GM21717 (cell line): ENCODE measurements around the gene CHRNA10.

Experiments used
- ATAC-seq: cut with Tn5 transposase; IDR thresholded peaks from one replicate; pipeline ENCODE4 v1.9.1; 2021; ENCODE audit warnings: mild to moderate bottlenecking, moderate library complexity; ENCODE audit not compliant: unreplicated experiment

The CHRNA10 gene

DNA sequence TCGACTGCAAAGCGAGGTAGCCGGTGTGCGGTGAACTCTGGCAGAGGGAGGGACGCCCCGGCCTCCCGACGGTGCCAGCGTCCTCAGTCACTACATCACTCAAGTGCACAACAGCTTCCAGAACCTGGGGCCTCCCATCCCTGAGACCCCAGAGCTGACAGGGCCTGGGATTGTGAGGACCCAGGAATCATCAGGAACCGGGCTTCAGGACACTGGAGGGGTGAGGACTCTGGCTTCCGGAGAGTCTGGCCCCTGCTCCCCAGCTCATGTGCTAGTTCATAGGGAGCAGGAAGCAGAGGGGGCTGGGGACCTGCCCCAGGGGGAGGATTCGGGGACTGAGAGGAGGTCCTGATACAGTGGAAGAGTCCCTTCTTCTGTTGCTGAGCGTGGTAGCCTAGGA lies 34.0 kb downstream of the CHRNA10 start:
- no peak for ATAC-seq

DNA sequence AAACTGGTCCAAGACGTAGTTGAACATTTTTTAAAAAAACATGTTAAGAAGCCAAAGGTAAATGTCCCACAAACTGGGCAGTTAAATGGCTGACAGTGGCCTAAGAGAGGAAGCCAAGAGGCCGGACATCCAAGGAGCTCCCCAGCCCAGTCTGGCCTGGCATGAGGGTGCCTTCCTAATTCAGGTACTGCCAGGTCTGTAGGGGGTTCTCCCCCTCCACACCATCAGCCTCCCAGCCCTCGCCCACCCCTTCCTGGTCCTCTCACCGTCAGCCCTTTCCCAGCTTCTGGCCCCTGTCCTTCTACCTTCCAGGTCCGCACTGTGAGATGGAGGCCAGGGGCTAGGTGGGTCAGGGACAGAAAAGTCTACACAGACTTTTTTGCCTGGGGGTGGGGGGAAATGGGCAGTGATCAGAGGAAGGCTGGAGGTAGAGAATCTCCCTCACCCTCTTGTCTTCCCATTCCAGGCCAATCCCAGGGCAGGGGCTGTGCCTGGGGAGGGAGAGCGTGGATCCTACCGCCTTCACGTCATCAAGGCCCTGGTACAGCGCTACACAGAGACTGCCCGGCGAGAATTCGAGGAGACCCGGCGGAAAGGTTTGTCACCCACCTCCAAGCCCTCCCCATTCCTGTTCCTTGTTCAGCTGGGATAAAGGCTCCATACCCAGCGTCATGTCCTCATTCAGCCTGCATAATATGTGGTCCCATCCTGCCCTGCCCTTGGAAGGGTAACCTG lies 35.4 kb downstream of the CHRNA10 start:
- ATAC-seq, result no peak

DNA sequence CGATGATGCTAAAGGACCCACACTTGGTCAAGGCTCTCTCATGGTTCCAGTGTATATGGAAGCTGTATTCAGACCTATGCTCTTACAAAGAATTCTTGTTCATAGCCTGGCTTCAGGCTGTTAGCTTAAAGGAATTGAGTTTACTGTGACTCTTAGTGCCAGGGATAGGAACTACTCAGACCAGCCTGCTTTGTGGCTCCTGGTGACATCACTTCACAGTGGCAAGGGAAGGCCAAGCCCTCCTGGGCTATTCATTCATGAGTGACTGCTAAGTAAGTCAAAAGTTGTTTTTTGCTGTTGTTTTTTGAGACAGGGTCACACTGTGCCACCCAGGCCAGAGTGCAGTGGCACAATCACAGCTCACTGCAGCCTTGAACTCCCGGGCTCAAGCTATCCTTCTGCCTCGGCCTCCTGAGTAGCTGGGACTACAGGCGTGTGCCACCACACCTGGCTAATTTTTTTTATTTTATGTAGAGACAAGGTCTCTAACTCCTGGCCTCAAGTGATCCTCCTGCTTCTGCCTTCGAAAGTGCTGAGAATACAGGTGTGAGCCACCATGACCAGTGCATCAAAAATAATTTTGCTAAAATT lies 39.0 kb downstream of the CHRNA10 start:
- ATAC-seq, result no peak

DNA sequence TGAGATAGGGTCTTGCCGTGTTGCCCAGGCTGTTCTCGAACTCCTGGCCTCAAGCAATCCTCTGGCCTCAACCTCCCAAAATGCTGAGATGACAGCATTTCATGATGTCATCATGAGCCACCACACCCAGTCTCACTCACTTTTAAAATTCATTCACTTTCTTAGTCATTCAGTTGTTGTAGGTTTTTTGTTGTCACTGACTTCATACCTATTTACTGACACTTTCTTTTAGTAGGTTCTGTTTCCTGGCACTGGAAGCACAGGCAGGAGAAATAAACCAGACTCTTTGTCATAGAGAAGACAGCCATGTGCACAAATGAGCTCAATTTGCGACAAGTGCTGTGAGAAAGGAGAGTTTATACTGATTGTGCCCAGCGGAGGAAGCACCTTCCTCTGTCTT lies 39.9 kb downstream of the CHRNA10 start:
- no peak for ATAC-seq

DNA sequence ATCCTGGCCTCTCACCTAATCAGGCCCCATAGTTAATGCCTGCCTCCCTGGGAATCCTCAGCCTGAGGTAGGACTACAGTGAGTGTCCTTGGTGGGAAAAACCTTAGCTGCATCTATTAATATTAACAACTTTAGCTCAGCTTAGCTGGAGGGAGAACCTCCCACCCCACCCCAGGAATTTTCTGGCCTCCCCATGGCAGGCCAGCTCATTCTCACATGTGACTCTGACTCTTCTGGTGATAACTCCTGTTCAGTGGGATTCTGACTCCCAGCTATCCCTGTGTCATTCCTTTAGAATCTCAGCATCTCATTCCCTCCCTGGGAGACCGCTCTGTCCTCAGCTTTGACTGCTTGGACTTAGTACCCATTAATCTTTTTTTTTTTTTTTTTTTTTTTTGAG lies 43.9 kb downstream of the CHRNA10 start:
- no peak for ATAC-seq

DNA sequence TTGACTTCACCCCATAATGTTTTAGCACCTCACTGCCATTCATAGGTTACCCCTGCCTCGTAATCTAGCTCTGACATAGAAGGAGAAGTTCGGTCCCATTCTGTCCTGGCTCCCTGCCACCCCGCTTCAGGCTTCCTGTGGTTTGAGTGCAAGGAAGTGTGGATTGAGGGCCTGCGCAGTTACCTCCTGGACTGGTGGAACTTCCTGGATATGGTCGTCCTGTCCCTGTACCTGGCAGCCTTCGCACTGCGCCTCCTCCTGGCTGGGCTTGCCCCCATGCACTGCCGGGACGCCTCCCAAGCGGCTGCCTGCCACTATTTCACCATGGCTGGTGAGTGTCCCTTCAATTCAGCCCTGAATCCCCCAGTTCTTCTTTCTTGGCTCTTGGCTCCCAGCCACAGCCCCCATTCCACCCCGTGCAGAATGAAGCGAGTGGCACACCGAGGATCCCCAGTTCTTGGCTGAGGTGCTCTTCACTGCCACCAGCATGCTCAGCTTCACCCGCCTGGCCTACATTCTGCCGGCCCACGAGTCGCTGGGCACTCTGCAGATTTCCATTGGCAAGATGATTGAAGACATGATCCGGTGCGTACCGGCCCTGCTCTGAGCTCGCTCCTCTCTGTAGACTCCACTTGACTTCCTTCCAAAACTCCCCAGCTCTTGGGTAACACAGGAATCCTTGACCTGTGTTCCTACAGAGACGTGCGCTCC lies 44.8 kb downstream of the CHRNA10 start:
- no peak for ATAC-seq

DNA sequence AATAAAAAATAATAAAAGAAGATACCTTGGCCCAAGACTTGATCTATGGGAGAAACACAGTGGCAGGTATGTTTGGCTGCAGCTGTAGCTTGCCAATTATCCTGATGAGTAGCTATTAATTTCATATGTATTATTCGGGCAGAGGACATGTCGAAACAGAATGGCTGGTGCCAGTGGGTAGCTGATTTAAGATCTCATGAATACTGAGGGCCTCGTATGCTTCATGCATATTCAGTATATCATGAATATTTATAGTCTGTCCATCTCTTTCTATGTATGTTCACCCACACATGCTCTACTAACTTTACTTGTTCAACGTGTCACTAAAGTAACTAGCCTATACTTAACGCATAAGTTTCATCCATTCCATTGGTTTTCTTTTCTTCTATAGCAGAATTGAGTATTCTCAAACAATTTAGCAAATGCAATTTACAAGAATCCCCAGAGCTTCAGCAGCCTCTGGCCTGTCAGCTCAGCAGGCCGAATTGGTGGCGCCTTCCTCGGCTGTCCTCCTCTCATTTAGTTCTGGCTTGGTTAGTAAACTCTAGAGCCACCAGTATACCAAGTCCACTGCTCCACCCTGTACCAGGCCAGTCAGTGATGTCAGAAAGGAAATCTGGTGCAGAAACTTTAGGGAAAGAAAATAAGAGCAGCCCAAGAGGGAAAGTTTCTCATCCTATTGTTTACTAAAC lies 47.3 kb downstream of the CHRNA10 start:
- no peak for ATAC-seq

DNA sequence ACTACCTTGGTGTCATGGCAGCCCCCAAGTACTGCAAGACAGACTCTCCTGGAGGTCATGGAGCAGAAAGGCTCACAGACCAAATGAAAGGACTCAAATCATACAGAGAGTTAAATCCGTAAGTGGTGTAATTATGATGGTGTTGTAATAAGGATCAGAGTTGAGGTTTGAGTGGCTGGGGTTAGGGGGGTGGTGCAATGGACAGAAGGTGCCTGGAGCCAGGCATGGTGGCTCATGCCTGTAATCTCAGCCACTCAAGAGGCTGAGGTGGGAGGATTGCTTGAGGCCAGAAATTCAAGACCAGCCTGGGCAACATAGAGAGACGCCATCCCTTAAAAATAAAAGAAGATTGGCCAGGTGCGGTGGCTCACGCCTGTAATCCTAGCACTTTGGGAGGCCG lies 48.1 kb downstream of the CHRNA10 start:
- no peak for ATAC-seq

DNA sequence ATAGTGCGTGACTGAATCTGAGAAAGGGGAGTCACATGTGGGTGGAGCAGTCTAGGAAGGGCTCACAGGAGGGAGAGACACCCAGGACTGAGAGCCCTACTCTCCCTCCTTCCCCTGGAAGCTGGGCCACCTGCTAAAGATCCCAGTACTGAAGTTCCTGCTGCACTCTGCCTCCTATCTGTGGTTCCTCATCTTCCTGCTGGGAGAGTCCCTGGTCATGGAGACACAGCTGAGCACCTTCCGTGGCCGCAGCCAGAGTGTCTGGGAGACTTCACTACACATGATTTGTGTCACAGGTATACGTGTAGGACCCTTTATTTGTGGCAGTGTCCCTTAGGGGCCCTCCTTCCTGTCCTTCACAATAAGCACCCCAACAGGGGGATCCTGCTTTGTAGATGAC lies 48.7 kb downstream of the CHRNA10 start:
- no peak for ATAC-seq

DNA sequence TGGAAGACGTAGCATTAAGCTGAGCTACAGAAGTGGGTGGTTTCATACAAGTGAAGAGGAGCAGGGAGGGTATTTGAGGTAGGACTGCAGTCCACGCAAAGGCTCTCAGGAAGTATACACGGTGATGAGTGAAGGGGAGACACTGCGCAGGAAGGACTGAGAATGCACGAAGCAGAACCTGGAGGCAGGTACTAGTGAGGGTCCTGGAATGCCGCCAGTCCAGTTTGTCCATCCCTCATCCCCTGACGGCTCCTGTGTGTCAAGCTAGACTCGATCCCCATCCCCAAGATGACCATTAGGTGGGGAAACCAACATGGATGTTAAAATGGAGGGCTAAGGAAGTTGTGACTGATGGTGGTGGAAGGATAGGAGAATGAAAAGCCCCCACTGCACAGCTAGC lies 53.2 kb downstream of the CHRNA10 start:
- ATAC-seq, result no peak

DNA sequence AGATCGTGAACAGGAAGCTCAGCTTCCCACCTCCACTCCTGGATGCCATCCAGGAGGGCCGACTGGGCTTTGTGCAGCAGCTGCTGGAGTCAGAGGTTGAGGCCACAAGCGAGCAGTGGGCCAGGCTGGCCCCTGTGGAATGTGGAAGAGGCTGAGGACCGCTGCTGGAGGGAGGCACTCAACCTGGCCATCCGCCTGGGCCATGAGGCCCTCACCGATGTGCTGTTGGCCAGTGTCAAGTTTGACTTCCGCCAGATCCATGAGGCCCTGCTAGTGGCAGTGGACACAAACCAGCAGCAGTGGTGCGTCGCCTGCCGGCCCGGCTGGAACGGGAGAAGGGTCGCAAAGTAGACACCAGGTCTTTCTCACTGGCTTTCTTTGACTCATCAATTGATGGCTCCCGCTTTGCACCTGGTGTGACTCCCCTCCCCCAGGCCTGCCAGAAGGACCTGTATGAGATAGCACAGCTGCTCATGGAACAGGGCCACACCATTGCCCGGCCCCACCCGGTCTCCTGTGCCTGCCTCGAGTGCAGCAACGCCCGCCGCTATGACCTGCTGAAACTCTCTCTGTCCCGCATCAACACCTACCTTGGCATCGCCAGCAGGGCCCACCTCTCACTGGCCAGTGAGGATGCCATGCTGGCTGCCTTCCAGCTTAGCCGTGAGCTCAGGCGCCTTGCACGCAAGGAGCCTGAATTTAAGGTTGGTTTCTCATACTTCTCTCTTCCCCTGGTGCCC lies 54.3 kb downstream of the CHRNA10 start:
- ATAC-seq, result no peak

DNA sequence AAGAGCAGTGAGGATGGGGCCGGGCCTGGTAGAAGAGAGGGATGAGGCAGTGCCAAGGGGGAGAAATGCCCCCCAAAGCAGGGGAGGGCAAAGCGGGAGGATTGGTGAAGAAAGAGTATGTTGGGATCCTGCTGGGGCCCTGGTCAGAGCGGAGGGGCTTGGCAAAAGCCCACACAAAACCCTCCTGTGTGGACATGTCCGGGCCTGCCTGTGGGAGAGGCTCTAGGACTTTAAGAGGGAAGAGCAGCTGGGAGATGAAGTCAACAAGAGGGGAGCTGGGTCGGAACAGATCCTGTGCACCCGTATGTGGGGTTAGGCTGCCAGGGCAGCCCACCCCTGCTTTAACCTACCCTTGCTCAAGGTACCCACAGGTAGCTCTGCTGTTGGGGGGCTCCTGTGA lies 55.2 kb downstream of the CHRNA10 start:
- ATAC-seq, result no peak
